Upper lobe of left lung (tissue), 4 donors: ENCODE data around the gene PRRG1.

Source experiments
- EP300 ChIP-seq, 4 donors: sonication (generic); formaldehyde crosslinking; IDR thresholded peaks; one replicate each; pipeline ENCODE4 v1.5.1; 2017; ENCODE audit warnings: antibody characterized with exemption in 4 of 4, control low read depth in 2 of 4
- POLR2A ChIP-seq, 4 donors: fragments of 450-650 bp; IDR thresholded peaks; one replicate each; pipeline ENCODE4 v1.5.1; 2016 to 2017; ENCODE audit warnings: antibody characterized with exemption in 4 of 4, mild to moderate bottlenecking in 2 of 4
- POLR2AphosphoS5 ChIP-seq, 2 donors: sonication (generic); formaldehyde crosslinking; IDR thresholded peaks; one replicate each; pipeline ENCODE4 v1.5.1; 2017; ENCODE audit warnings: antibody characterized with exemption in 2 of 2
- TF ChIP-seq, protein P1 (sequence below), 6 experiments: fragments of 450-650 bp in 4 of 6; fragments of 200-600 bp in 2 of 6; sonication (generic) in 2 of 6; IDR thresholded peaks; one replicate each; pipeline ENCODE4 v1.5.1; 2016 to 2019; ENCODE audit warnings: antibody characterized with exemption in 6 of 6

DNA sequence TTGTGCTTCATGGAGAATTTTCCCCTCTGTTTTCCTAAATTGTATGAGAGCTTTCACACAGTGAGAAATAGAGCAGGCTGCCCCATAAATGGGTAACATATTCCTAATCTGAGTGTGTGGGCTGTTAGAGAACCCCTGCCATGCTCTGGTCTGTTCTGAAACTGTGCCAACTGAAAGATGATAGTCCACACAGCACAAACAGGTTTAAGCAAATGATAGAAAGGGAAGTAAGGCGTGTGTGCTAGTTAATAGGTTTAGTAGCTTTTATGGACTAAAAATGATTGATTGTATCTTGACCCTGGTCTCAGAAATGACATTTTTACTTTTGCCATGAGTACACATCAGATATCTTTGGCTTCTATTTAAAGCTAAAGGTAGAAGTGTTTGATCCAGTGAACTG is 106.2 kb downstream of the PRRG1 start:
- TF ChIP-seq, protein P1, sequence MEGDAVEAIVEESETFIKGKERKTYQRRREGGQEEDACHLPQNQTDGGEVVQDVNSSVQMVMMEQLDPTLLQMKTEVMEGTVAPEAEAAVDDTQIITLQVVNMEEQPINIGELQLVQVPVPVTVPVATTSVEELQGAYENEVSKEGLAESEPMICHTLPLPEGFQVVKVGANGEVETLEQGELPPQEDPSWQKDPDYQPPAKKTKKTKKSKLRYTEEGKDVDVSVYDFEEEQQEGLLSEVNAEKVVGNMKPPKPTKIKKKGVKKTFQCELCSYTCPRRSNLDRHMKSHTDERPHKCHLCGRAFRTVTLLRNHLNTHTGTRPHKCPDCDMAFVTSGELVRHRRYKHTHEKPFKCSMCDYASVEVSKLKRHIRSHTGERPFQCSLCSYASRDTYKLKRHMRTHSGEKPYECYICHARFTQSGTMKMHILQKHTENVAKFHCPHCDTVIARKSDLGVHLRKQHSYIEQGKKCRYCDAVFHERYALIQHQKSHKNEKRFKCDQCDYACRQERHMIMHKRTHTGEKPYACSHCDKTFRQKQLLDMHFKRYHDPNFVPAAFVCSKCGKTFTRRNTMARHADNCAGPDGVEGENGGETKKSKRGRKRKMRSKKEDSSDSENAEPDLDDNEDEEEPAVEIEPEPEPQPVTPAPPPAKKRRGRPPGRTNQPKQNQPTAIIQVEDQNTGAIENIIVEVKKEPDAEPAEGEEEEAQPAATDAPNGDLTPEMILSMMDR (IDR thresholded peaks at IDR 0.05), result no peak
- TF ChIP-seq POLR2AphosphoS5 (IDR thresholded peaks at IDR 0.05) (no peak), POLR2A (IDR thresholded peaks at IDR 0.05) (no peak), EP300 (IDR thresholded peaks at IDR 0.05) (no peak)
